A549 (cell line): ENCODE results near the gene PSEN2.

Experiments
- JUN ChIP-seq, 2 experiments: fragments of >200 bp; sonication (Bioruptor Twin); formaldehyde crosslinking; IDR thresholded peaks; 2 replicates in 1 of 2; 3 replicates in 1 of 2; pipeline ENCODE4 v1.6.1; 2016 to 2017
- JUNB ChIP-seq: fragments of >200 bp; sonication (Bioruptor Twin); formaldehyde crosslinking; IDR thresholded peaks from 2 replicates; pipeline ENCODE4 v1.6.1; 2016
- MAZ ChIP-seq: fragments of 150-350 bp; IDR thresholded peaks from 2 replicates; pipeline ENCODE4 v1.6.1; 2014; ENCODE audit warnings: antibody characterized with exemption, low read depth, low read length, borderline replicate concordance
- POLR2A ChIP-seq: IDR thresholded peaks from 2 replicates; pipeline ENCODE4 v1.6.1; 2012; ENCODE audit warnings: mild to moderate bottlenecking, low read length
- RFX5 ChIP-seq: fragments of 450-650 bp; IDR thresholded peaks from 2 replicates; pipeline ENCODE4 v1.7.1; 2014; ENCODE audit warnings: antibody characterized with exemption, mild to moderate bottlenecking, moderate library complexity
- SMC3 ChIP-seq: fragments of >200 bp; sonication (Bioruptor Twin); formaldehyde crosslinking; IDR thresholded peaks from 3 replicates; pipeline ENCODE4 v1.6.1; 2018; ENCODE audit warnings: inconsistent platforms
- ZFP36 ChIP-seq: fragments of 450-650 bp; IDR thresholded peaks from 2 replicates; pipeline ENCODE4 v1.6.1; 2014; ENCODE audit warnings: borderline replicate concordance; ENCODE audit not compliant: partially characterized antibody
- TF ChIP-seq, protein P1 (sequence below): fragments of 200-600 bp; sonication (generic); IDR thresholded peaks from 2 replicates; pipeline ENCODE4 v1.6.1; 2016; ENCODE audit warnings: antibody characterized with exemption, mild to moderate bottlenecking, moderate library complexity
- TF ChIP-seq, protein P2 (sequence below): fragments of >200 bp; sonication (Bioruptor Twin); formaldehyde crosslinking; IDR thresholded peaks from 3 replicates; pipeline ENCODE4 v1.5.1; 2016
- TF ChIP-seq, protein P3 (sequence below): IDR thresholded peaks from 2 replicates; pipeline ENCODE4 v1.6.1; 2012; ENCODE audit warnings: low read depth, borderline replicate concordance

DNA sequence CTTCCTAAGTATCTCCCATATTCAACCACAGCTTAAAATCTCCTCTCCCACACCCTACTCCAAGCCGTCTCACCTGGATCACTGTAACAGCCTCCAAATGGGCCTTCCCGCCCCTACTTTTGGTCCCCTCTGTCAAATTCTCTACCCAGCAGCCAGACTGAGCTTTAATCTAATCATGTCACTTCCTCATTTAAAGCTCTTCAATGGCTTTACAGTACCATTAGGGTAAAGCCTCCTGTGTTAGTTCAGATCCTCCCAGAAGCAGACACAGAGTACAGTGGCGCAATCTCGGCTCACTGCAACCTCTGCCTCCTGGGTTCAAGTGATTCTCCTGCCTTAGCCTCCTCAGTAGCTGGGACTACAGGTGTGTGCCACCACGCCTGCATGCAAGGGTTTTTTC is 46.8 kb upstream of the PSEN2 start:
- TF ChIP-seq ZFP36 = no peak
- TF ChIP-seq JUN (IDR thresholded peaks at IDR 0.05) = no peak
- TF ChIP-seq, protein P1, sequence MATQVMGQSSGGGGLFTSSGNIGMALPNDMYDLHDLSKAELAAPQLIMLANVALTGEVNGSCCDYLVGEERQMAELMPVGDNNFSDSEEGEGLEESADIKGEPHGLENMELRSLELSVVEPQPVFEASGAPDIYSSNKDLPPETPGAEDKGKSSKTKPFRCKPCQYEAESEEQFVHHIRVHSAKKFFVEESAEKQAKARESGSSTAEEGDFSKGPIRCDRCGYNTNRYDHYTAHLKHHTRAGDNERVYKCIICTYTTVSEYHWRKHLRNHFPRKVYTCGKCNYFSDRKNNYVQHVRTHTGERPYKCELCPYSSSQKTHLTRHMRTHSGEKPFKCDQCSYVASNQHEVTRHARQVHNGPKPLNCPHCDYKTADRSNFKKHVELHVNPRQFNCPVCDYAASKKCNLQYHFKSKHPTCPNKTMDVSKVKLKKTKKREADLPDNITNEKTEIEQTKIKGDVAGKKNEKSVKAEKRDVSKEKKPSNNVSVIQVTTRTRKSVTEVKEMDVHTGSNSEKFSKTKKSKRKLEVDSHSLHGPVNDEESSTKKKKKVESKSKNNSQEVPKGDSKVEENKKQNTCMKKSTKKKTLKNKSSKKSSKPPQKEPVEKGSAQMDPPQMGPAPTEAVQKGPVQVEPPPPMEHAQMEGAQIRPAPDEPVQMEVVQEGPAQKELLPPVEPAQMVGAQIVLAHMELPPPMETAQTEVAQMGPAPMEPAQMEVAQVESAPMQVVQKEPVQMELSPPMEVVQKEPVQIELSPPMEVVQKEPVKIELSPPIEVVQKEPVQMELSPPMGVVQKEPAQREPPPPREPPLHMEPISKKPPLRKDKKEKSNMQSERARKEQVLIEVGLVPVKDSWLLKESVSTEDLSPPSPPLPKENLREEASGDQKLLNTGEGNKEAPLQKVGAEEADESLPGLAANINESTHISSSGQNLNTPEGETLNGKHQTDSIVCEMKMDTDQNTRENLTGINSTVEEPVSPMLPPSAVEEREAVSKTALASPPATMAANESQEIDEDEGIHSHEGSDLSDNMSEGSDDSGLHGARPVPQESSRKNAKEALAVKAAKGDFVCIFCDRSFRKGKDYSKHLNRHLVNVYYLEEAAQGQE = no peak
- TF ChIP-seq POLR2A = no peak
- no peak for TF ChIP-seq MAZ
- TF ChIP-seq, protein P2, sequence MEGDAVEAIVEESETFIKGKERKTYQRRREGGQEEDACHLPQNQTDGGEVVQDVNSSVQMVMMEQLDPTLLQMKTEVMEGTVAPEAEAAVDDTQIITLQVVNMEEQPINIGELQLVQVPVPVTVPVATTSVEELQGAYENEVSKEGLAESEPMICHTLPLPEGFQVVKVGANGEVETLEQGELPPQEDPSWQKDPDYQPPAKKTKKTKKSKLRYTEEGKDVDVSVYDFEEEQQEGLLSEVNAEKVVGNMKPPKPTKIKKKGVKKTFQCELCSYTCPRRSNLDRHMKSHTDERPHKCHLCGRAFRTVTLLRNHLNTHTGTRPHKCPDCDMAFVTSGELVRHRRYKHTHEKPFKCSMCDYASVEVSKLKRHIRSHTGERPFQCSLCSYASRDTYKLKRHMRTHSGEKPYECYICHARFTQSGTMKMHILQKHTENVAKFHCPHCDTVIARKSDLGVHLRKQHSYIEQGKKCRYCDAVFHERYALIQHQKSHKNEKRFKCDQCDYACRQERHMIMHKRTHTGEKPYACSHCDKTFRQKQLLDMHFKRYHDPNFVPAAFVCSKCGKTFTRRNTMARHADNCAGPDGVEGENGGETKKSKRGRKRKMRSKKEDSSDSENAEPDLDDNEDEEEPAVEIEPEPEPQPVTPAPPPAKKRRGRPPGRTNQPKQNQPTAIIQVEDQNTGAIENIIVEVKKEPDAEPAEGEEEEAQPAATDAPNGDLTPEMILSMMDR = no peak
- no peak for TF ChIP-seq RFX5
- TF ChIP-seq, protein P3, sequence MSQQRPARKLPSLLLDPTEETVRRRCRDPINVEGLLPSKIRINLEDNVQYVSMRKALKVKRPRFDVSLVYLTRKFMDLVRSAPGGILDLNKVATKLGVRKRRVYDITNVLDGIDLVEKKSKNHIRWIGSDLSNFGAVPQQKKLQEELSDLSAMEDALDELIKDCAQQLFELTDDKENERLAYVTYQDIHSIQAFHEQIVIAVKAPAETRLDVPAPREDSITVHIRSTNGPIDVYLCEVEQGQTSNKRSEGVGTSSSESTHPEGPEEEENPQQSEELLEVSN = no peak
- no peak for TF ChIP-seq JUNB
- no peak for TF ChIP-seq SMC3
